Skeletal muscle satellite cell (primary cell): ENCODE data around the gene AKAP17A.
"Not testable (repeated sequence)": the region's sequence is repeated elsewhere in the genome, so short reads cannot be mapped to it uniquely, and the experiment has no call there.

ENCODE experiments used
- H3K27me3 ChIP-seq: 2 replicates; pipeline ENCODE4 v1.7.0; 2013; ENCODE audit warnings: low read length; ENCODE audit not compliant: control insufficient read depth, insufficient read depth
- H3K36me3 ChIP-seq: 2 replicates; pipeline ENCODE4 v1.7.0; 2013; ENCODE audit warnings: mild to moderate bottlenecking, control low read depth, low read length; ENCODE audit not compliant: insufficient read depth
- H3K4me1 ChIP-seq: 2 replicates; pipeline ENCODE4 v1.7.0; 2013; ENCODE audit warnings: low read length; ENCODE audit not compliant: control insufficient read depth, insufficient read depth
- H3K4me2 ChIP-seq: 2 replicates; pipeline ENCODE4 v1.7.0; 2013; ENCODE audit warnings: mild to moderate bottlenecking, low read length
- H3K4me3 ChIP-seq: 2 replicates; pipeline ENCODE4 v1.7.0; 2013; ENCODE audit warnings: low read length
- H3K9ac ChIP-seq: 2 replicates; pipeline ENCODE4 v1.7.0; 2013; ENCODE audit warnings: mild to moderate bottlenecking, low read depth, low read length, moderate library complexity
- H3K9me3 ChIP-seq: replicated peaks from 2 replicates; pipeline ENCODE4 v1.7.0; 2013; ENCODE audit warnings: mild to moderate bottlenecking, control low read depth, low read length

Gene AKAP17A

DNA sequence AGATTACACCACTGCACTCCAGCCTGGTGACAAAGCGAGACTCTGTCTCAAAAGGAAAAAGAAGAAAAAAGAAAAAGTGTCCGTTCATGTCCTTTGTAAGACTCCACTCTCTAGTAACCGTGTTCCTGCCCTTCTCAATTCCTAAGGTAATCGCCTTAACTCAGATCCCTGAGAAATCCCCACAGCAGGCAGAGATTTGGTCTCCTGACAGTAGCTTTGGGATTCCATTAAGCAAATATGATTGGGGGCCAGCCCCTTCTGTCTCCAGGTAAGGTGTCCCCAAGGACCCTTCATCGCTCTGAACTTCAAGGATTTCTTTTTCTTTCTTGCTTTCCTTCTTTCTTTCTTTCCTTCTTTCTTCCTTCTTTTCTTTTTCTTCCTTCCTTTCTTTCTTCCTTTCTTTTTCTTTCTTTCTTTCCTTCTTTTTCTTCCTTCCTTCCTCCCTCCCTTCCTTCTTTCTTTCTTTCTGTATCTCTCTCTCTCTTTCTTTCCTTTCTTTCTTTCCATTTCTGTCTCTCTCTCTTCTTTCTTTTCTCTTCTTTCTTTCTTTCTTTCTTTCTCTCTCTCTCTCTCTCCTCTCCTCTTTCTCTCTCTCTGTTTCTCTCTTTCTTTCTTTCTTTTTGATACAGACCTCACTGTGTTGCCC is 21.4 kb downstream of the AKAP17A start:
- Histone ChIP-seq H3K4me3 (no peak overlapping the region), H3K36me3 (no peaks in the 10 kb centered on the region), H3K4me2 (no peak overlapping the region), H3K27me3 (no peaks in the 10 kb centered on the region), H3K9ac (no peak overlapping the region), H3K4me1 (no peaks in the 10 kb centered on the region), H3K9me3 (no peaks in the 10 kb centered on the region)

DNA sequence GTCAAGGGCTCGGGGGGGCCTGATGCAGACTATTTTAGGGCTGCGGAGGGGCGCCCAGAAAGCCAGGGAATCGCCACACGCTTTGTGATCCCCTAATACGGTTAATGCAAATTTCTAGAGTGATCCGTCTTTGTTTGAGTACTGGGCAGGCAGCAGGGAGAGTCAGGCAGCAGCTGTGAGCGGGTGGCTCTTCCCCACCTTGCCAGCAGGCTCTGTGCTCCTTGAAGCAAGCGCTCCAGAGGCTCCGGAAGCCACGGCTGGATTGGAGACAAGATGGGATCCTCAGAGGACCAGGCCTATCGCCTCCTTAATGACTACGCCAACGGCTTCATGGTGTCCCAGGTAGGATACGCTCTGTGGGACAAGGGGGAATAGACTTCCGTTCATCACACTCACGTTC is 23.5 kb downstream of the AKAP17A start, which contains the start of gene ASMT:
Gene ASMT (plus strand): TSS at position 133 of the 400 bp plus-strand sequence. CDS start 141 bp downstream, at position 274.
- Histone ChIP-seq H3K36me3 (no peaks in the 10 kb centered on the region), H3K9me3 (no peaks in the 10 kb centered on the region)

DNA sequence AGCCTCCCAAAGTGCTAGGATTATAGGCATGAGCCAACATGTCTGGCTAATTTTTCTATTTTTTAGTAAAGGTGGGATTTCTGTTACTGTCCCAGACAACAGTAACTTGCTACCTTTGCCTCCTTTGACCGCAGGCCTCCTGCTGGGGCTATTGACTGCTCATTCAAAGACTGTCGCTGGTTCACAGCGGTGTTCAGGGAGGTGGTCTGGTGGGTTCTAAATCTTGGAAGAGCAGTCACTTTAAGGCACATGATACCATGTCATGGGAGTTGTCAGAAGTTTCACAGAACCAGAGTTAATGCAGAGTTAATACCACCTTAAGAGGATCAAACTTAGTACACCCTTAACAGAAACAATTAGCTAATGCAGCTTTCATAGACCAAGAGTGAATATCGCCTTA is 27.3 kb downstream of the AKAP17A start:
- H3K27me3 ChIP-seq: no peaks in the 10 kb centered on the region
- H3K4me1 ChIP-seq: no peaks in the 10 kb centered on the region
- no peak overlapping the region for H3K4me3 ChIP-seq
- no peak overlapping the region for H3K4me2 ChIP-seq
- no peak overlapping the region for H3K9ac ChIP-seq
- H3K36me3 ChIP-seq: no peaks in the 10 kb centered on the region
- H3K9me3 ChIP-seq: no peaks in the 10 kb centered on the region

More for the DNA sequence above, 23.5 kb downstream of the AKAP17A start, which contains the start of gene ASMT:
- Histone ChIP-seq H3K4me1 (no peaks in the 10 kb centered on the region), H3K4me3 (no peak within 1 kb of the TSS), H3K9ac (no peak within 1 kb of the TSS), H3K4me2 (no peak within 1 kb of the TSS), H3K27me3 (no peaks in the 10 kb centered on the region)

DNA sequence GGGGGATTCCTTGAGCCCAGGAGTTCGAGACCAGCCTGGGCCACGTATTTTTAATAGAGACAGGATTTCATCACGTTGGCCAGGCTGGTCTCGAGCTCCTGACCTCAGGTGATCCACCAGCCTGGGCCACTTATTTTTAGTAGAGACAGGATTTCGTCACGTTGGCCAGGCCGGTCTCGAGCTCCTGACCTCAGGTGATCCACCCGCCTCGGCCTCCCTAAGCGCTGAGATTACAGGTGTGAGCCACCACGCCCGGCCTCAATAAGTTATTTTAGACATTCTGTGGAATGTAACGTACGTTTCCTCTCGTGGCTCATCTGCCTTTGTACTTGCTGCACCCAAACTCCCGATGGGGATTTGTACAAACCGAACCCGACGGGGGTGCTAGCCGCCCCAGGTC is 32.3 kb downstream of the AKAP17A start:
- Histone ChIP-seq H3K4me1 (no peaks in the 10 kb centered on the region), H3K4me3 (no peak overlapping the region), H3K4me2 (no peak overlapping the region), H3K36me3 (no peaks in the 10 kb centered on the region), H3K9me3 (no peaks in the 10 kb centered on the region), H3K27me3 (no peaks in the 10 kb centered on the region), H3K9ac (no peak overlapping the region)

DNA sequence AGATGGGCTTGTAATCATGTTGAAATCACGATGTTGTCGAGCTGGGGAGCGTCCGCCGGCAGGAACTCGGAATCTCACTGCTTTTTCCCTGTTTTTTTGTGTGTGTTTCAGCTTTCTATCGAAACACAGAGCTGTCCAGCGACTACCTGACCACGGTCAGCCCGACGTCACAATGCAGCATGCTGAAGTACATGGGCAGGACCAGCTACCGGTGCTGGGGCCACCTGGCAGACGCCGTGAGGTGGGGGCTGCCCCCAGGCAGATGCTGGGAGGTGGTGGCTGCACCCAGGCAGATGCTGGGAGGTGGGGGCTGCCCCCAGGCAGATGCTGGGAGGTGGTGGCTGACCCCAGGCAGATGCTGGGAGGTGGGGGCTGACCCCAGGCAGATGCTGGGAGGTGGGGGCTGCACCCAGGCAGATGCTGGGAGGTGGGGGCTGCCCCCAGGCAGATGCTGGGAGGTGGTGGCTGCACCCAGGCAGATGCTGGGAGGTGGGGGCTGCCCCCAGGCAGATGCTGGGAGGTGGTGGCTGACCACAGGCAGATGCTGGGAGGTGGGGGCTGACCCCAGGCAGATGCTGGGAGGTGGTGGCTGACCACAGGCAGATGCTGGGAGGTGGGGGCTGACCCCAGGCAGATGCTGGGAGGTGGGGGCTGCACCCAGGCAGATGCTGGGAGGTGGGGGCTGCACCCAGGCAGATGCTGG is 32.9 kb downstream of the AKAP17A start:
- not testable (repeated sequence) for H3K4me3 ChIP-seq, H3K27me3 ChIP-seq, H3K4me2 ChIP-seq, H3K4me1 ChIP-seq, H3K36me3 ChIP-seq, H3K9ac ChIP-seq, H3K9me3 ChIP-seq

DNA sequence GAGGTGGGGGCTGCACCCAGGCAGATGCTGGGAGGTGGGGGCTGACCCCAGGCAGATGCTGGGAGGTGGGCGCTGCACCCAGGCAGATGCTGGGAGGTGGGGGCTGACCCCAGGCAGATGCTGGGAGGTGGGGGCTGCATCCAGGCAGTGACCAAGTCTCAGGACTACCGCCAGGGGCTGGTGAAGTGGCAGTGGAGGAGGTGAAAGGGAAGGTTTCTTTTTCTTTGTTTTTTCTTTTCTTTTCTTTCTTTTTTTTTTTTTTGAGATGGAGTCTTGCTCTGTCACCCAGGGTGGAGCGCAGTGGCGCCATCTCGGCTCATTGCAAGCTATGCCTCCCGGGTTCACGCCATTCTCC is 33.4 kb downstream of the AKAP17A start:
- H3K4me2 ChIP-seq, H3K36me3 ChIP-seq, H3K9me3 ChIP-seq, H3K4me1 ChIP-seq, H3K4me3 ChIP-seq, H3K9ac ChIP-seq, H3K27me3 ChIP-seq: not testable (repeated sequence)

DNA sequence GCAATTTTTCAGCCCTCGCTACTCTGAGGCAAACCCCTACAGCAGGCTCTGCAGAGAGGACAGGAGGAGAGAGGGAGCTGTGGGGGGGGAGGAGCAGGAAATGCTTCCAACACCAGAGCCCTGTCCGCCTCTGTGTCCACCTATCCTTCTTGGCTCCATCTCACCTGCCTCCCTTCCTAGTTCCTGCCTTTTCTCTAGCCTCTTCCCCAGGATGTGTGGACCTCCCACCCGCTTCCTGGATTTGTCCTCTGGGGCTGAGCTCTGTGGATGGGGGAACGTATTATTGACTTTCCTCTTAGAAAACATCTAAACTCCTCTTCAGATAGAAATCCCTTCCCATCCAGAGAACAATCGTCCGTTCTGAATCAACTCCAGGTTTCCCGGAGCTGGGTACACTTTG is 37.8 kb downstream of the AKAP17A start:
- Histone ChIP-seq H3K9ac (no peak overlapping the region), H3K4me3 (no peak overlapping the region), H3K4me2 (no peak overlapping the region), H3K4me1 (no peaks in the 10 kb centered on the region), H3K36me3 (no peaks in the 10 kb centered on the region), H3K27me3 (no peaks in the 10 kb centered on the region), H3K9me3 (no peaks in the 10 kb centered on the region)

DNA sequence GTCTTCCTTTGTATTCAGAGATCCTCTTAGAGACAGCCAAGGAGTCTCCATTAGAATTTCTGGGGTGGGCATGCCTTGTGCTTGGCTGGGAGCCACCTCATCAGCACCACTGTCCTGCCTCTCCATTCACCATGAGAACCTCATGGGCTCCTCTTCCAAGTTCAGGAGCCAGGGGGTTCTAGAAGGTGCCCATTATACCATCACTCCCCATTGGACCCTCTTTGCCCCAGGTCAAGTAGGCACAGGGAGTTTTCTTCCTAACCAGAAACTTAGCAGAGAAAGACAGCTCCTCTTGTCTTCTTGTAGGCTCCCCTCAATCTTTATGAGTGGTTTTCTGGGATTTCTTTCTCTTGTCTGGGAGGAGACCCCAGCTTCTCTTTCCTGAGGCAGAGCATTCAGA is 54.6 kb downstream of the AKAP17A start:
- no peak overlapping the region for H3K9ac ChIP-seq
- no peak overlapping the region for H3K4me2 ChIP-seq
- no peaks in the 10 kb centered on the region for H3K4me1 ChIP-seq
- H3K27me3 ChIP-seq: no peaks in the 10 kb centered on the region
- H3K9me3 ChIP-seq: no peaks in the 10 kb centered on the region
- no peaks in the 10 kb centered on the region for H3K36me3 ChIP-seq
- no peak overlapping the region for H3K4me3 ChIP-seq

DNA sequence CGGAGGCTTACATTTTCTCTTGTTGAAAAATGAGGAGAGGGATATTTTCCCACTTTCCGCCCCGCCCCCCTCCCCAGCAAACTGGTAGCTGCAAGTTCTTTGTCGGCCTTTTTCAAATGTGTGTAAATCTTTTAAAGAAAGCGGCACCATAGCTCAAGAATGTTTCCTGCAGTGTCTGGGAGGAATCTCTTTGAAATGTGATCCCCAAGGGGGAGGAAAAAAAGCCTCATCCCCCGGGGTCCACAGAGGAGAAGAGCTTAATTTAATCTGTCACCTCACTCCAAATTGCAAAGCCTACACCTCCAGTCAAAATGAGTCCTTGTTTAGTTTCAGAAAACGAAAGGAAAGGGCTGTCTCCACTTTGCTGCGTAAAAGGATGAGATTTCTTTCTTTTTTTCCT is 58.2 kb downstream of the AKAP17A start:
- Histone ChIP-seq H3K36me3 (no peaks in the 10 kb centered on the region), H3K9ac (no peak overlapping the region), H3K4me3 (no peak overlapping the region), H3K9me3 (no peaks in the 10 kb centered on the region), H3K4me2 (peak overlapping the region; percentile 70), H3K27me3 (no peaks in the 10 kb centered on the region), H3K4me1 (no peaks in the 10 kb centered on the region)
